ENCODE data around the gene SS18.

DNA sequence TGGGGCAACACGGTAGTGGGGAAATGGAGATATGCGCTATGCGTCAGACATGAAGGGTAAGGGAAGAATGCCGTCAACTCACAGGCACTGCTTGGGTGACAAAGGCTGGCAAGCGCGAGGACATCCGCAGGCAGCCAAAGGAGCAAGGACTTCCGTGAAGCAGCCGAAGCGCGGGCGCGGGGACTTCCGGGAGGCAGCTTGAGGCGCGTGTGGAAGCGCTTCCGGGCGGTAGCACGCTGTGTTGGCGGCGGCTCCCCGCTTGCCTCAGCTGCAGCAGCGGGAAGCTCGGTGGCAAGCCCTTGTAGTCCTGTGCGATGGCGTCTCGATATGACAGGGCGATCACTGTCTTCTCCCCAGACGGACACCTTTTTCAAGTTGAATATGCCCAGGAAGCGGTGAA lies 43.2 kb upstream of the SS18 start, which contains the start of gene PSMA8:
- TF ChIP-seq, protein P1, sequence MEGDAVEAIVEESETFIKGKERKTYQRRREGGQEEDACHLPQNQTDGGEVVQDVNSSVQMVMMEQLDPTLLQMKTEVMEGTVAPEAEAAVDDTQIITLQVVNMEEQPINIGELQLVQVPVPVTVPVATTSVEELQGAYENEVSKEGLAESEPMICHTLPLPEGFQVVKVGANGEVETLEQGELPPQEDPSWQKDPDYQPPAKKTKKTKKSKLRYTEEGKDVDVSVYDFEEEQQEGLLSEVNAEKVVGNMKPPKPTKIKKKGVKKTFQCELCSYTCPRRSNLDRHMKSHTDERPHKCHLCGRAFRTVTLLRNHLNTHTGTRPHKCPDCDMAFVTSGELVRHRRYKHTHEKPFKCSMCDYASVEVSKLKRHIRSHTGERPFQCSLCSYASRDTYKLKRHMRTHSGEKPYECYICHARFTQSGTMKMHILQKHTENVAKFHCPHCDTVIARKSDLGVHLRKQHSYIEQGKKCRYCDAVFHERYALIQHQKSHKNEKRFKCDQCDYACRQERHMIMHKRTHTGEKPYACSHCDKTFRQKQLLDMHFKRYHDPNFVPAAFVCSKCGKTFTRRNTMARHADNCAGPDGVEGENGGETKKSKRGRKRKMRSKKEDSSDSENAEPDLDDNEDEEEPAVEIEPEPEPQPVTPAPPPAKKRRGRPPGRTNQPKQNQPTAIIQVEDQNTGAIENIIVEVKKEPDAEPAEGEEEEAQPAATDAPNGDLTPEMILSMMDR (IDR thresholded peaks at IDR 0.05), result no peak
- TF ChIP-seq POLR2A (IDR thresholded peaks at IDR 0.05; ENCODE audit: low read depth), result no peak

Measured in esophagus muscularis mucosa (tissue), 3 donors.